HL-60/S4 (cell line): ENCODE data around the gene PASD1.
"Not testable (repeated sequence)": the region's sequence is repeated elsewhere in the genome, so short reads cannot be mapped to it uniquely, and the experiment has no call there.

ENCODE experiments used
- in situ Hi-C: fragments of 300-500 bp; cut with MboI; formaldehyde crosslinking; loops from 2 replicates; pipeline ENCODE4 v1.14.3; 2022; ENCODE audit warnings: low sequenced_read_pairs

The PASD1 gene, protein sequence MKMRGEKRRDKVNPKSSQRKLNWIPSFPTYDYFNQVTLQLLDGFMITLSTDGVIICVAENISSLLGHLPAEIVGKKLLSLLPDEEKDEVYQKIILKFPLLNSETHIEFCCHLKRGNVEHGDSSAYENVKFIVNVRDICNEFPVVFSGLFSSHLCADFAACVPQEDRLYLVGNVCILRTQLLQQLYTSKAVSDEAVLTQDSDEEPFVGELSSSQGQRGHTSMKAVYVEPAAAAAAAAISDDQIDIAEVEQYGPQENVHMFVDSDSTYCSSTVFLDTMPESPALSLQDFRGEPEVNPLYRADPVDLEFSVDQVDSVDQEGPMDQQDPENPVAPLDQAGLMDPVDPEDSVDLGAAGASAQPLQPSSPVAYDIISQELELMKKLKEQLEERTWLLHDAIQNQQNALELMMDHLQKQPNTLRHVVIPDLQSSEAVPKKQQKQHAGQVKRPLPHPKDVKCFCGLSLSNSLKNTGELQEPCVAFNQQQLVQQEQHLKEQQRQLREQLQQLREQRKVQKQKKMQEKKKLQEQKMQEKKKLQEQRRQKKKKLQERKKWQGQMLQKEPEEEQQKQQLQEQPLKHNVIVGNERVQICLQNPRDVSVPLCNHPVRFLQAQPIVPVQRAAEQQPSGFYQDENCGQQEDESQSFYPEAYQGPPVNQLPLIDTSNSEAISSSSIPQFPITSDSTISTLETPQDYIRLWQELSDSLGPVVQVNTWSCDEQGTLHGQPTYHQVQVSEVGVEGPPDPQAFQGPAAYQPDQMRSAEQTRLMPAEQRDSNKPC

DNA sequence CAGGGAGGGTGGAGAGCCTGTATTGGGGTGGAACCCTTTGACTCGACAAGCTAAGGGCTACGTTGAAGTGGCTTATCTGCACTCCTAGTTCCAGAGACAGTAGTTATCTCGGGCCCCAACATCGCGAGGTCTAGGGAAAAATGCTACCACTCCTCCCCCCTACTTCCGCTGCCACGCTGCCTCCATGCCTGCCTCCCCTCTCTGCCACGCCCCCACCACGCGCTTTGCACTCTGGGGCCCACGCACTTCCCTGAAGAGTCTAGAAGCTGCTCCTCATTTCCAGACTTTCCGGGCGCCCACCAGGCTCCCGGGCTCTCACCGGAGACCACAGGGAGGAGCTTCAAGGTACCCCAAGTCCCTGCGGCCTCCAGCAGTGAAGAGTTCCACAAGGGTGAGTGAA, at the start of gene PASD1:
PASD1 (plus strand) TSS at position 227 of the 400 bp plus-strand sequence. CDS start 37,879 bp downstream, outside the sequence.
- in situ Hi-C loops = no loop called here

DNA sequence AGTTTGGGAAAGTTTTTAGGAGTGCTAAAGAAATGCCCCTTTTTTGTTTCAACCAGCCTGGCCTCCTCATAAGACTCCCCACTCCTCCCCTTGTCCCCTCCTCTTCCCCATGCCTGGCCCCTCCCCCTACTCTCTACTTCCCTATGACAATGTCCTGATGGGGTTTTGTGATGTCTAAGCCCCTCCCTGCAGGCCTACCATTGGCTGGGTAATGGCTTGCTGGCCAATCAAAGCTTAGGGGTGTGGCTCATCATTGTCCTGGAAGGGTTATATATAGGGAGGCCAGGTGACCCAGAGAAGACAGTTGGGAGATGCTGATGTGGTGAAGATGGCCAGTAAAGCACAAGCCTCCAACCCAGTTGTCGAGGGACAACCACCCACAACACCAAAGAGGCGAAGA, 48.2 kb upstream of the PASD1 start:
- in situ Hi-C loops = loop anchor here (25.0 kb wide), 1 partner anchor 172 kb away; the partner anchor contains the start of gene PRRG3

DNA sequence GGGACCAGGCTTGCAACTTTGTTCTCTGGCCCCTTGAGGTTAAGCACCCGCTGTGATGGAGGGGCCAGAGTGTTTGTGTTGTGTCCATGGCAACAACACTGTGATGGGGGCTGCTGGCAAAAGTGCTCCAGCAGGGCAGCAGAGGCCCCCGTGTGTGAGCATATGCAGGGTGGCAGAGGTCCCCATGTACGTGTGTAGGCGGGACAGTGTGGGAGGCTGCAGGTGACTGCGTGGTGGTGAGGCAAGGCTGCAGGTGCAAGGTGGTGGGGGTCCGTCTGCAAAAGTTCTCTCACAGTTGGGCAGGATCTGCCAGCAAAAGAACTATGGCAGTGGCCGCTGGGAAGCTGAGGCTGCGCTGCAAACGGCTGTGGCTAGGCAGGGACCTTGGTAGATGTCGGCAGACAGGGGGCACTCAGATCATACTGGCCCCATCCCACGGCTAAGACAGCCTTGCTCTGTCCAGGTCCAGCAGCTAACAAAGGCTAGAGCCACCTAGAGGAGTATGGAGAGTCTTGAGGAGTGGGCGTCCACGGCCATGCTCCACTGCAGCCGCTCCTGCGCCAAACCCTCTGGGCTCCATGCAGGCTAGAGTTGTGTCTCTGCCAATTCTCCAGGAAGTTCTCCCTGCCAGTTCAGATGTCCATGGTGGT, 46.8 kb upstream of the PASD1 start:
- in situ Hi-C loops = loop anchor here (25.0 kb wide), 1 partner anchor 171 kb away; the partner anchor contains the start of gene PRRG3

DNA sequence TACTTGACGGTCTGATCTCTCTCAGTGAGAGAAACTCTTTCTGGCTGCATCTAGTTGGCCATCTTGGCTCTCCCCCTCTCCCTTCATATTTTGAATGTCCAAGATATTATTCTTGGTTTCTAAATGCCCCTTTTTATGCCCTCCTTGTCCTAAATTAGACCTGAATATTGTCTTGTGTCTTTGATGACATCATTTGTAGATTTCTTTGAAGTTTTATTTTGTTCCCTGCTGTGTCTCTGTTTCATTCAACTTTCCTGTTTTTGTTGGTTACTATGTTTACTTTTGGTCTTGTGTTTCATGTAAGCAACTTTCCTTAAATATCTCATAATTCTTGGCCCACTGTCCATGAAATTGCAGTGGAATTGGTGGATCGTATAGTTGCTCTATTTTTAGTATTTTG, 46.1 kb upstream of the PASD1 start:
- in situ Hi-C loops = loop anchor here (25.0 kb wide), 1 partner anchor 170 kb away; the partner anchor contains the start of gene PRRG3

DNA sequence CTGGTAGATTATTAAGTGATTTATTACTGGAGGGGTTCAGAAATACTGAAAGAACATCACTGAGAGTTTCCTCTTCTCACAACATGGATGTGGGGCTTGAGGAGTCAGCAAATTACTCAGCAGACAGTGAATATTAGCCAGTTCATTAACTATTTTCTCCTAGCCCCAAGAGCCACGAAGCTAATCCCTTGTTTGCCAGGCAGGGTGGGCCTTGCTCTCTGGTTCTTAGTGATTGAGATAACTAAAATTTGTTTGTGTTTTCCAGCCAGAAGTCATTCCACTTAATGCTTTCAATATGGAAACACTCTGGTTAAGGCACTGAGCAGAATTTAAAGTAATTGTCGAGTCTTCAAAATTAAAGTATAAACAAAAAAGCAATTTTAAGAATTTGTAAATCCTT, 40.1 kb upstream of the PASD1 start:
- in situ Hi-C loops = loop anchor here (25.0 kb wide), 1 partner anchor 164 kb away; the partner anchor contains the start of gene PRRG3

DNA sequence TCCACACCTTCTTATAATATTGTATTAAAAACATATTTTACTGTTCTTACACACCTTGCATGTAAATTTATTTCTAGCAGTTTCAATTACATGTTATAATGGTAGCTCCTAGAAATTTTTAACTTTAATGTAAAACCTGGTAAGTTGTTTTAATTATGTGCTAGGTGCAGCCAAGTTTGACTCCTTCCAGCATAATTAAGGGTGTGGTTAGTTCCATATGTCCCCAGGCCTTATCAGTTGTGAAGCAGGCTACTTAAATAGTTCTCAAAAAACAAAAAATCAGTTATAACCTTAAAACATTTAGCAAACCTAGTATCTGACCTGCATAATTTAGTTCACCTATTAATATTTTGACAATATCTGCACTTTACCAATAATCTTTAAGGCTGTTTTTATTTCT, 26.9 kb upstream of the PASD1 start:
- in situ Hi-C loops = no loop called here

DNA sequence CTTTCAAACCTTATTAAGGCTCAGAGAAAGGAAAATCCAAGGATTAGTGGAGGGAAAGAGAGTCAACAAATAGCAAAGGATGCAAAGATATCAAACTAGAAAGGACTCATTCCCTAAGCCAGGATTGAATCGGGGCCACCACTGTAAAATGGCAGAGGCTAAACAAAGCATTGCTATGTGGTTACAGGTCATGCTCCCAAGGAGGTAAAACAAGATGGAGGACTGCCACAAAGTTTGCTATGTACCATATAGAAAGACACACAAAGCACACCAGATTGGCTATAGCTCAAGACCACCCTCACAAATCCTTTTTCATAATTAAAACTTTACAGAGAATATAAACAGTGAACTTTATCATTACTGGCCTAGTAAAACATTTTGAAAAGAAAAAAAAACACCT, 25.9 kb upstream of the PASD1 start:
- in situ Hi-C loops = no loop called here

DNA sequence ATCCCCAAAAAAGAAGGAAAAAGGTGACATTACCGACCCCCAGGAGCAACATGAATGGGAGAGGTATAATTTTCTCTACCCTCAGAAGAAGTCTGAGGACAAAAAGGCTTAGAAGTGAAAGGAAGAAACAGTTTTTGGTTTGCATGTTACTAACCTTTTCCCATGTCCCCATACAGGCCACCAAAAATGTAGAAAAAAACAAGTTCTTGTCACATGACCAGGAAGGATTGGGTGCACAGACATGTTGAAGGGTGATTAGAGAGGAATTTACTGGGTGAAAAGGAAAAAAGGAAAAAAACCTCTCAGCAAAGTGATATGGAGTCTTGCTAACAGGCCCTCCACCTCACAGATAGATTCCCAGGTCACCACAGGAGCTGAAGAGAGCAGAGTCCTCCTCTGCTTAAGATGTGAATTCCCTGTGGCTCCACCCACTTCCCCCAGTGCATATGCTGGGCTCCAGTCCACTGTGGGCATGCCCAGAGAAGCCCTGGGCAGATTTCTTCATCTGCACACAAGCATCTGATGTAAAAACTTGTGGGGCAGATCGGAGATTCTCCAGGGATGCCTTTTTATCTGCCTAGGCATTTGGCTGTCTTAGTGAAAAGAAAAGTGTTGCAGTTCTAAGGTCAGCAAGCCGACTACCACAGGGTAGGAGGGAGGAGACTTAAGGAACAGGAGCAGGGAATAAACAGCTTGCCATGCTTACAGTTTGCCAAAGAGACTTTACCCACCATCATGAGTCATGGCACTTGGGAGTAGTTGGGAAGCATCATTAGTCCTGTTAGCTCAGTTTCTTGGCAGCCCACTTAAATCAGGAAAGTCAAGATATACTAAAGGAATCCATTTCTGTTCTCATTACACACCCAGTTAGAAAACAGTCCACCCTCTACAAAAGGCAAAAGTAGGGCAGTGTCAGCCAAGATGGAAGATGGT, 25.0 kb upstream of the PASD1 start:
- in situ Hi-C loops = no loop called here

DNA sequence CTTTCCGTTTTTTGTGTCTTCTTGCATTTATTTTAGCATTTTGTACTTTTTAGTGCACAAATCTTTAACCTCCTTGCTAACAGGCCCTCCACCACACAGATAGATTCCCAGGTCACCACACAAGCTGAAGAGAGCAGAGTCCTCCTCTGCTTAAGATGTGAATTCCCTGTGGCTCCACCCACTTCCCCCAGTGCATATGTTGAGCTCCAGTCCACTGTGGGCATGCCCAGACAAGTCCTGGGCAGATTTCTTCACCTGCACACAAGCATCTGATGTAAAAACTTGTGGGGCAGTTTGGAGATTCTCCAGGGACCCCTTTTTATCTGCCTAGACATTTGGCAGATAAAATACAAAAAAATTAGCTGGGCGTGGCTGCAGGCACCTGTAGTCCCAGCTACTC, 19.8 kb upstream of the PASD1 start:
- in situ Hi-C loops = no loop called here

DNA sequence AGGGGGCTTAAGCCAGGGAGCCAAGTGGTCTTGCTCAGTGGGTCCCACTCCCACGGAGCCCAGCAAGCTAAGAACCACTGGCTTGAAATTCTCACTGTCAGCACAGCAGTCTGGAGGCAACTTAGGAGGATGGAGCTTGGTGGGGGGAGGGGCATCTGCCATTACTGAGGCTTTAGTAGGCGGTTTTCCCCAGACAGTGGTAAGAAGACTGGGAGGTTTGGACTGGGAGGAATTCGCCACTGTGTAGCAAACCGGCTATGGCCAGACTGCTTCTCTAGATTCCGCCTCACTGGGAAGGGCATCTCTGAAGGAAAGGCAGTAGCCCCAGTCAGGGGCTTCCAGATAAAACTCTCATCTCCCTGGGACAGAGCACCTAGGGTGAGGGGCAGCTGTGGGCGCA, 17.2 kb upstream of the PASD1 start:
- in situ Hi-C loops = not testable (repeated sequence)

DNA sequence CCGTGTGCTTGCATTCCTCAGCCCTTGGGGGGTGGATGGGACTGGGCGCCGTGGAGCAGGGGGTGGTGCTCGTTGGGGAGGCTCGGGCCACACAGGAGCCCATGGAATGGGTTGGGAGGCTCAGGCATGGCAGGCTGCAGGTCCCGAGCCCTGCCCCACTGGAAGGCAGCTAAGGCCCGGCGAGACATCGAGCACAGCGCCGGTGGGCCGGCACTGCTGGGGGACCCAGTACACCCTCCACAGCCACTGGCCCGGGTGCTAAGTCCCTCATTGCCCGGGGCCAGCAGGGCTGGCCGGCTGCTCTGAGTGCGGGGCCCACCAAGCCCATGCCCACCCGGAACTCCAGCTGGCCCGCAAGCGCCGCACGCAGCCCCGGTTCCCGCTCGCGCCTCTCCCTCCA, 12.3 kb upstream of the PASD1 start:
- in situ Hi-C loops = not testable (repeated sequence)

DNA sequence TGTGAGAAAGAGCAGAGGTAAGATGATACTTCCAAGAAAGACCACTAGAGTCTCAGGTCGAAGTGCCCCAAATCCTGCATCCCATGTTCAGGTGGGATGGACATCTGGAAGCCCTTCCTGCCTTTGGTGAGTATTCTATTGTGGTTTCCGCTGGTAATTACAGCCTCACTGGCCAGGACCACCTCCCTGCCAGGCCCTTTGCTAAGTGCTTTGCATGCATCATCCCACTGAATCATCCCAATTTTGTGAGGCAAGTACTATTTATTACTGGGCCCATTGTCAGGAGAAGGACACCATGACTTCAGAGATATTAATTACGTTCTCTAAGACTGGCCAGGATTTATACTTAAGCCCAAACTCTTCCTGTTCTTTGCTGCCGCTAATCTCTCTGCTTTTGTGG, 10.7 kb upstream of the PASD1 start:
- in situ Hi-C loops = no loop called here

DNA sequence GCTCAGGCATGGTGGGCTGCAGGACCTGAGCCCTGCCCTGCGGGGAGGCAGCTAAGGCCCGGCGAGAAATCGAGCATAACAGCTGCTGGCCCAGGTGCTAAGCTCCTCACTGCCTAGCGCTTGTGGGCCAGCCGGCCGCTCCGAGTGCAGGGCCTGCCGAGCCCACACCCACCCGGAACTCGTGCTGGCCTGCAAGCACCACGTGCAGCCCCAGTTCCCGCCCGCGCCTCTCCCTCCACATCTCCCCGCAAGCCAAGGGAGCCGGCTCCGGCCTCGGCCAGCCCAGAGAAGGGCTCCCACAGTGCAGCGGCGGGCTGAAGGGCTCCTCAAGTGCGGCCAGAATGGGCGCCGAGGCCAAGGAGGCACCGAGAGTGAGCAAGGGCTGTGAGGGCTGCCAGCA, 8.2 kb upstream of the PASD1 start:
- in situ Hi-C loops = not testable (repeated sequence)

DNA sequence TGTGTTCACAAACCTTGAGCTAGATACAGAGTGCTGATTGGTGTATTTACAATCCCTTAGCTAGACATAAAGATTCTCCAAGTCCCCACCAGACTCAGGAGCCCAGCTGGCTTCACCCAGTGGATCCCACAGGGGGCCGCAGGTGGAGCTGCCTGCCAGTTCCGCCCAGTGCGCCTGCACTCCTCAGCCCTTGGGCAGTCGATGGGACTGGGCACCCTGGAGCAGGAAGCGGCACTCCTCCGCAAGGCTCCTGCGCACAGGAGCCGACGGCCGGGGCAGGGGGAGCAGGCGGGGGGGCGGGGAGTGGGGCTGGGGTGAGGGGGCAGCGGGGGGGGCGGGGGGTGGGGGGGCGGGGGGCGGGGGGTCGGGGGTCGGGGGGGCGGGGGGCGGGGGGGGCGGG, 990 bp upstream of the PASD1 start:
- in situ Hi-C loops = not testable (repeated sequence)

DNA sequence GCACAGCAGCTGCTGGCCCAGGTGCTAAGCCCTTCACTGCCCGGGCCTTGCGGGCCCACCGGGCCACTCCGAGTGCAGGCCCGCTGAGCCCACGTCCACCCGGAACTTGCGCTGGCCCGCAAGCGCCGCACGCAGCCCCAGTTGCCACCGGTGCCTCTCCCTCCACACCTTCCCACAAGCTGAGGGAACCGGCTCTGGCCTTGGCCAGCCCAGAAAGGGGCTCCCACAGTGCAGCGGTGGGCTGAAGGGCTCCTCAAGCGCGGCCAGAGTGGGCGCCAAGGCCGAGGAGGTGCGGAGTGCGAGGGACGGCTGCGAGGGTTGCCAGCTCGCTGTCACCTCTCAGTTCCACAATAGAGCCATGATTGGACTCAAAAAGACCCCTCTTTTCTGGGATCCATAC, 472 bp upstream of the PASD1 start:
- in situ Hi-C loops = not testable (repeated sequence)

DNA sequence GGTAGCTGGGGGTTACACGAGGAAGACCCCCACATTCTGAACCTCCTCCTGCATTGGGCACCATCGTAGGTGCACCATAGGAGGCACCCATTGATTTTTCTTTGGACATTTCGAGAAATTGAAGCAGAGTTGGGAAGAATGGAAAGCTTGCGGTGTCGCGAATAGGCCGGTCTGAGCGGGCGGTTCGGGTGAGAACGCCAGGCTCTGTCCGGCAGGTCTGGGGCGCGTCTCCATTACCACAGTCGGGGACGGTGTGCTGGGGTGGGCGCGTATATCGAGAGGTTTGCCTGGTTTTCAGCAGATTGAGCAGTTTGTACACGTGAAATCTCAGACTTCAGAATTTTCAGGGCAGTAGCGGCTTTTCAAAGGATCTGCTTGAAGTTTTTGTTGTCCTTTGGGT, 560 bp downstream of the PASD1 start:
- in situ Hi-C loops = no loop called here

DNA sequence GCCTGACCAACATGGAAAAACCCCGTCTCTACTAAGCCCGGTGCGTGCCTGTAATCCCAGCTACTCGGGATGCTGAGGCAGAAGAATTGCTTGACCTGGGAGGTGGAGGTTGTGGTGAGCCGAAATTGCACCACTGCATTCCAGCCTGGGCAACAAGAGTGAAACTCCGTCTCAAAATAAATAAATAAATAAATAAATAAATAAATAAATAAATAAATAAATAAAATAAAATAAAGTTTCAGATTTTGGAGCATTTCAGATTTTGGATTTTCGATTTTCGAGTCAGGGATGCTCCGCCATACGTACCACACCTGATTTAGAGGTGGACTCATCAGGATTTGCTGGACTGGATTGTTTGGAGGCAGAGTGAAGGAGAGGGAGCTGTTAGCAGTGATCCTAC, 3.4 kb downstream of the PASD1 start:
- in situ Hi-C loops = not testable (repeated sequence)

DNA sequence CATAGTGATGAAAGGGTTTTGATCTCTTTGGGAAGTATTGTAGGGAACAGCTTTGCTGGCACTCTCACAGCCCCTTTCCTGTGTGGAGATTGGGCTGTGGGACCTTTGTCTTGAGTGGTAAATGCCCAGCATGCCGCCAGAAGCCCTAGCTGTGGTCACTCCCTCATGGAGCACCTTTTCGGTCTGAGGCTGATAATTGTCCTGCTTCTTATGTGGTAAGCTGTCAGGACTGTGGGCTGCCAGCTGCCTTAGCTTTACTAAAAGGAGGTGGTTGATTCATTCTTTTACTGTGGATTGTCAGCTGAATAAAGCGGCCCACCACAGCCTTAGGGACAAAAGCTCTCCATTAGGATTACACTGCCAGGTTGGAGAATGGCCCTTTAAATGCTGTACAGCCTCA, 7.1 kb downstream of the PASD1 start:
- in situ Hi-C loops = no loop called here

DNA sequence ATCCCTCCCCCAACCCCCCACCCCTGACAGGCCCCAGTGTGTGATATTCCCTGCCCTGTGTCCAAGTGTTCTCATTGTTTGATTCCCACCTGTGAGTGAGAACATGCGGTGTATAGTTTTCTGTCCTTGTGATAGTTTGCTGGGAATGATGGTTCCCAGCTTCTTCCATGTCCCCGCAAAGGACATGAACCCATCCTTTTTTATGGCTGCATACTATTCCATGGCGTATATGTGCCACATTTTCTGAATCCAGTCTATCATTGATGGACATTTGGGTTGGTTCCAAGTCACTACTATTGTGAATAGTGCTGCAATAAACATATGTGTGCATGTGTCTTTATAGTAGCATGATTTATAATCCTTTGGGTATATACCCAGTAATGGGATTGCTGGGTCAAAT, 29.9 kb downstream of the PASD1 start:
- in situ Hi-C loops = not testable (repeated sequence)

DNA sequence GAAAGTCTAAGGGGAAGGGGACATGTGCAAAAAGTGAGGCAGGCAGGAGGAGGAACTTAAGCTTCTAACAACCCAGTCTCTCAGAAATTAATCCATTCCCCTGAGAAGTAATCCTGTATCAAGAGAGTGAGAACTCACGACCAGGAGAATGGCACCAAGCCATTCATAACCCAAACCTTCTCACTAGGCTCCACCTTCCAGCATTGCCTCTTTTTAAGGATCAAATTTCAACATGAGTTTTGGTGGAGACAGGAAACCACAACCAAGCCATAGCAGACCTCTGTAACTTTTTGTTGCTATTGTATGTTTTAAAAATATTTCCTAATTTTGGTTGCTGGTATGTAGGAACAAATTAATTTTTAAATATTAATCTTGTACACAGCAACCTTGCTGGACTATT, 32.8 kb downstream of the PASD1 start:
- in situ Hi-C loops = no loop called here
